ENCODE results near the gene ARHGEF28.

ARHGEF28 gene

GRCh38 chr5:73623901-73624404, 2.0 kb upstream of the ARHGEF28 start:
- DNase-seq, result no peak

- DNase-seq, result no peak
Observed at GRCh38 chr5:73624888-73625287, 1.1 kb upstream of the ARHGEF28 start.

- DNase-seq, result no peak
Observed at GRCh38 chr5:73625372-73625943, 538 bp upstream of the ARHGEF28 start.

GRCh38 chr5:73626814-73627313, 868 bp downstream of the ARHGEF28 start:
- no peak for DNase-seq

GRCh38 chr5:73629456-73629855, 3.5 kb downstream of the ARHGEF28 start:
- no peak for DNase-seq

- DNase-seq, result no peak
Observed at GRCh38 chr5:73630765-73631164, 4.8 kb downstream of the ARHGEF28 start.

- no peak for DNase-seq
Observed at GRCh38 chr5:73631500-73631899, 5.5 kb downstream of the ARHGEF28 start.

- no peak for DNase-seq
Observed at GRCh38 chr5:73633060-73633459, 7.1 kb downstream of the ARHGEF28 start.

- DNase-seq, result no peak
Observed at GRCh38 chr5:73636408-73636807, 10.4 kb downstream of the ARHGEF28 start.

- DNase-seq, result no peak
Observed at GRCh38 chr5:73637565-73637964, 11.6 kb downstream of the ARHGEF28 start.

- no peak for DNase-seq
Observed at GRCh38 chr5:73638344-73639095, 12.5 kb downstream of the ARHGEF28 start.

- no peak for DNase-seq
Observed at GRCh38 chr5:73640861-73641320, 14.9 kb downstream of the ARHGEF28 start.

GRCh38 chr5:73641811-73642210, 15.8 kb downstream of the ARHGEF28 start:
- no peak for DNase-seq

GRCh38 chr5:73642344-73642743, 16.3 kb downstream of the ARHGEF28 start:
- DNase-seq, result no peak

- DNase-seq, result no peak
Observed at GRCh38 chr5:73644385-73644963, 18.5 kb downstream of the ARHGEF28 start.

- DNase-seq, result no peak
Observed at GRCh38 chr5:73647721-73648120, 21.7 kb downstream of the ARHGEF28 start.

GRCh38 chr5:73648515-73648914, 22.5 kb downstream of the ARHGEF28 start:
- DNase-seq, result no peak

GRCh38 chr5:73649926-73650325, 23.9 kb downstream of the ARHGEF28 start:
- DNase-seq, result no peak

GRCh38 chr5:73652391-73652790, 26.4 kb downstream of the ARHGEF28 start:
- no peak for DNase-seq

GRCh38 chr5:73654171-73654811, 28.3 kb downstream of the ARHGEF28 start:
- DNase-seq, result no peak

- no peak for DNase-seq
Observed at GRCh38 chr5:73654819-73655318, 28.9 kb downstream of the ARHGEF28 start.

GRCh38 chr5:73655521-73656160, 29.6 kb downstream of the ARHGEF28 start:
- DNase-seq, result no peak

- DNase-seq, result no peak
Observed at GRCh38 chr5:73661753-73662152, 35.8 kb downstream of the ARHGEF28 start.
